NAMALWA (cell line): ENCODE data around the gene ARHGDIB.

Experiments
- DNase-seq: peaks from one replicate; pipeline ENCODE4 v3.0.0-alpha.2; 2015; ENCODE audit warnings: low spot score

The ARHGDIB gene

DNA sequence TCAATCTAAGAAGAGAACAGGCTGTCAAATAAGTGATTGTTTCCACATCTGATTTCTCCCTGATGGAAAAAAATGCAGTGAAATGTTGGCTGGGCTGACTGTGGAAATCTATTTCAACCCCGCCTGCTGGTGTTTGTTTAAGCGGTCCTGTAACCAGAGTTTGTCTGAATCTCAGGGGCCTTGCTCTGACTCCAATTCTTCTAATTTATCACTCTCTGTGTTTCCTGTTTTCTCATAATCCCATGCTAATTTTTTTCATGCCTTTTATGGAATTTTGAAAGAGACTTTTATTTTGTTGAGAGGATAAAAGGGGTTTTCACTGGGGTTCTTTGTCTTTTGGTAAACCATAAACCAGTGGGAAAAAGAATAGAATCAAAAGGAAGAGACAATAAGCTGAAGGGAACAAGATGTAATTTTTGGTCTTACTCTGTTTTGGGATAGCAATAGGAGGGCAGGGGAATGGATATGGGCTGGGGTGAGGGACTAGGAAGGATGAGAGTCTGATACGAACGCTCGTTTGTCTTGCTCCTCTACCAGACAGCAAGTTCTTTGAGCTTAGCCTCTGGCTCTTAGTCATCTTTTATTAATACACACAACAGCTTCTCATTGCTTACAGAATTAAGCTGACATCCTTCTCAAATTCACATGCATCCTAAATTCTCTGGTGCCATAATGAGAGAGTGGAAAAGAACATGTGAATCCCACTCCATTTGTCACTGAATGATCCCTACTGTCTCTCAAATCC is 67.7 kb downstream of the ARHGDIB start:
- no peak for DNase-seq

DNA sequence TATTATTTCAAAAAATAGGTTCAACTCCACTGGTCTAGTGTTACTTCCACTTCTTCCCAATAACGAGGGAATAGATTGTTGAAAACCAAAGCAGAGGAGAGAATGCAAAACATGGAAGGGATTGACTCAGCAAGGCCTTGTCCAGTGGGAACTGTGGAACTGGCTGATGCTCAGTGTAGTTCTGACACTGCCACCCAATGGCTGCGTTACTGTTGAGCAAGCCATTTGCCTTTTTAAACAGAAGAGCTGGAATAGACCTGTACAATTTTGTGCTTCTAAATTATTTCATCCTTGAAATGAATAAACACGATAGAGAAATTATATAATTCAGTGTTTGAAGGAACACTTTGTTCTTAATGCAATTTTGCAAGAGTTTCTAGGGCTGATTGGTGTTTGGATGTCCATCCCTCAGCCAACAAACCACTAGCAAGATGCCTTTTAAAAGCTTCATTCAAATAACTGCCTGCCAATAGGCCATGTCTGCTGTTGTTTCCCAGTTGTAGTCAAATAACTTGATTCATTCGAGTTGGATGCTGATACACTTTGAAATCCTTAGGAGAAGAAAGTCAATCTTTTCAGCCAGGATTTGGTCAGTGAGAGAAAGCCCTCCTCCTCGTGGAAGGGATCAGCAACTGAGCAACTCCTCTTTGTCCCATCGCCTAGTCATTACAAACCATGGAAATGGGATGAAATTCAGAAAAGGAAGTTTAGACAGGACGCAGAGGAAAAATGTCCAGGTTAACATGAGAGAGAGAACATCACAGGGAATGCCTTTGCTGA is 68.5 kb downstream of the ARHGDIB start:
- no peak for DNase-seq
